GM19035 (cell line): Measurements from ENCODE around the gene TPH2.

Experiments used
- ATAC-seq: cut with Tn5 transposase; IDR thresholded peaks from one replicate; pipeline ENCODE4 v1.9.1; 2021; ENCODE audit not compliant: unreplicated experiment

The TPH2 gene

DNA sequence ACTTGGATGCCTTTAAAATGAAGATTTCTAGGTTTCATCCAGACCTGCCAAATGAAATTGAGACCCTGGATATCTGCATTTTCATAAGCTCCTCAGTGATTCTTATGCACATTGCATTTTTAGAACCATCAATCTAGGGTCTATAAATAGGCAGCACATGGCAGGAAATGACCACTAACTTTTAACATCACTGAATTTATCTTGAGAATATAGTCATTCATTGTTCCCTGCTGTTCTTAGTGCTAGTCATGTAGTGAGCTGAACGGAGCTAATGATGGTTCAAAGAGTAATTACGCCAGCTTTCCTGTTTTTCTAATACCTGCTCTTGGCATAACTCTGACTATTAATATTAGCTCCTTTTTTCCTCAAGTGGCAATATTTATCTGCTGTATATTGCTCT is 91.6 kb downstream of the TPH2 start:
- ATAC-seq: no peak

- no peak for ATAC-seq
These were observed 92.4 kb downstream of the TPH2 start for GRCh38 chr12:72031066-72031465.

DNA sequence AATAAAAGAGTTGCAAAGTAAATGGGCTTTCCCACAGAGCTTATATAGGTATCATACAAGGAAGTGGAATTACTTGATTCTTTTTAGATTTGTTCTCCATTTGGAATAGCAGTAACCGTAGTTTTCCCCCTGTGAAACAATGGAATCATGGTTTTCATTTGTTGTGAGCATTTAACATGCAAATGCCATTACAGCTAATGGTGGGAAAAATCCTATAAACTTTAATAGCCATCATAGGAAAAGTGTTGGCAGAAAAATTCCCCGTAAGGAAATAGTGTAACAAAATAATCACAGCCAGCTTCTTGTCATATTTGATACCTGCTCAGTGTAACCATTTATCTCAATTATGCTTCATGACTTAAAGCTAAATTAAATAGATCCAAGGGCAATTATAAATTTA is 95.3 kb downstream of the TPH2 start:
- no peak for ATAC-seq

- ATAC-seq: no peak
These were observed 97.0 kb downstream of the TPH2 start for GRCh38 chr12:72035625-72036024.

GRCh38 chr12:72036393-72036792 is 97.7 kb downstream of the TPH2 start:
- no peak for ATAC-seq

- ATAC-seq: no peak
These were observed 98.6 kb downstream of the TPH2 start for GRCh38 chr12:72037006-72037795.

- no peak for ATAC-seq
These were observed 103.2 kb downstream of the TPH2 start for GRCh38 chr12:72041811-72042210.

- ATAC-seq: no peak
These were observed 115.0 kb downstream of the TPH2 start for GRCh38 chr12:72053604-72054003.

DNA sequence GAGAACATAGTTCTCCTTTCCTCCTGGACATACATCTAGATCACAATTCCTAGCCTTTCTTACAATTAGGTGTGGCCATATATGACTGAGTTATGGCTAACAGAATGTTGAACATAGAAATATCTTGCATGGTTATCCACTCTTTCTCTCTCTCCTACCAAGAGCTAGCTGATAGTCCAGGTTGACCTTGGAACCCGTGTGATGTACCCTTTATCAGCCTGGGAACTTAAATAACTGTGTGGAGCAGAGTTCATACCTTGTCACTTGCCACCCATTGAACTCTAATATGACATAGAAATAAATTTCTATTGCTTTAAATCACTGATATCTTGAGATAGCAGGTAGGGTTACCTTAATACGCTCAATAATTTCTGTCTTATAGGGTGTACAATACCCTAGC is 115.9 kb downstream of the TPH2 start:
- ATAC-seq: no peak

GRCh38 chr12:72057330-72057914 is 118.8 kb downstream of the TPH2 start:
- no peak for ATAC-seq

DNA sequence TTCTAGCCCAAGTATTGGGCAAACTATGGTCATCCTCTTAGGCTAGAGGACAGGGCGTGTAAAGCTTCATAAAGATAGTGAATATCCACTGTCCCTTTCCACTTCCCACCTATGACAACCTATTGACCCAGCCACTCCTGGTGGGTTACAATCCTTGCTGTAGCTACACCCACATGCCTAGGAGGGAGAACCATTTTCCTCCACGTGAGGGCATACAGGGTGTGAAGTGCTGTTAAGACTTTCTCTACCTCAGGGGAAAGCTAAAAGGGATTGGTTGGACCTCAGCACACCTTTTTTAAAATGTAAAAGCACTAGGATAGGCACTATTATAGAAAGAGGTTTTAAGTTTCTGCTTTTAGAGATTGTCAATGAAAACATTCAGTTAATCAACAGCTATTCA is 124.4 kb downstream of the TPH2 start:
- no peak for ATAC-seq

DNA sequence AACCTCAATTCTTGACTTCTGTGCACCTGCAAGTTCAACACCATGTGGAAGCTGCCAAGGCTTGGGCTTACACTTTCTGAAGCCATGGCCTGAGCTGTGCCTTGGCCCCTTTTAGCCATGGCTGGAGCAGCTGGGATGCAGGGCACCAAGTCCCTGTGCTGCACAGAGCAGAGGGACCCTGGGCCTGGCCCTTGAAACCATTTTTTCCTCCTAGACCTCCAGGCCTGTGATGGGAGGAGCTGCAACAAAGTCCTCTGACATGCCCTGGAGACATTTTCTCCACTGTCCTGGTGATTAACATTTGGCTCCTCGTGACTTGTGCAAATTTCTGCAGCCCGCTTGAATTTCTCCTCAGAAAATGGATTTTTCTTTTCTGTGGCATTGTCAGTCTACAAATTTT is 132.4 kb downstream of the TPH2 start:
- no peak for ATAC-seq

DNA sequence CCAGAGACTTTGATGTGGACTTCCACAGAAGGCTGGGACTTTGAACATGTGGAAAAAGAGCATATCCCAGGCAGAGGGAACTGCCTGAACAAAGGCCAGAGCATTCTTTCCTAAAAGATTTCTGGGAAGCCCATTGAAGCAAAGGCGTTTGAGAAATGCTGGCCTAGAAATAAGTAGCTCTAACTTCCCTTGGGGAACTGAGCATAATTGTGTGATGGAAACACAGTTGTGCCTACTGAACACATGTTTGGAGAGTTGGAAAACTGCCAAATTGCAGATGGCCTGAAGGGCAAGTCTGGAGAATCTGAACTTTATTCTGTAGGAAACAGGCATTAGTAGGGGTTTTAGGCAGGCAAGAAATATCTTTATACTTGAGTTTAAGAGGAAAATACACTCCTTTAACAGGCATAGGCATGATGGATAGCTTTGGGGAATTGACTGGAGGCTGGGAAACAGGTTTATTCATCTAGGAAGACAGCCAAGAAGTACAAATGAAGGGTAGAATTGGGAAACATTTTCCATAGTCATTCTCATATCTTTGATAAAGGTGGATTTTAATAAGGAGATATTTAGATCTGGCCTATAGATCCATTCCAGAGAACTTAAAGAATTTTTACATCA is 134.1 kb downstream of the TPH2 start:
- ATAC-seq: no peak

GRCh38 chr12:72074065-72074464 is 135.4 kb downstream of the TPH2 start:
- ATAC-seq: no peak

- ATAC-seq: no peak
These were observed 136.3 kb downstream of the TPH2 start for GRCh38 chr12:72074956-72075355.

DNA sequence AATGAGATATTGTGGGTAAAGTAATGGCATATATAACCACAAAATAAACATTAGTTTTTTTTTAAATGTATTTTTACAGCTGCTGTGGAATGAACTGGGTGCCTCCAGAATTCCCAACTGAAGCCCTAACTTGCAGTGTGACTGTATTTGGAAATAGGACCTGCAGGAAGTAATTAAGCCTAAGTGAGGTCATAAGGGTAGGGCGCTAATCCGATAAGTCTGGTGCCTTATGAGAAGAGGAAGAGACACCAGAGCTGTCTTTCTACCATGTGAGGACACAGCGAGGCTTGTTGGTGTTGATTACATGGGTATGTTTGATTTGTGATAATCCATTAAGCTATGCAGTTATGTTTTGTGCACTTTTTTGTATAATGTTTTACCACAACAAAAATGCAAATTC is 136.8 kb downstream of the TPH2 start:
- no peak for ATAC-seq

GRCh38 chr12:72075891-72076557 is 137.4 kb downstream of the TPH2 start:
- ATAC-seq: no peak

- no peak for ATAC-seq
These were observed 137.9 kb downstream of the TPH2 start for GRCh38 chr12:72076558-72076915.

DNA sequence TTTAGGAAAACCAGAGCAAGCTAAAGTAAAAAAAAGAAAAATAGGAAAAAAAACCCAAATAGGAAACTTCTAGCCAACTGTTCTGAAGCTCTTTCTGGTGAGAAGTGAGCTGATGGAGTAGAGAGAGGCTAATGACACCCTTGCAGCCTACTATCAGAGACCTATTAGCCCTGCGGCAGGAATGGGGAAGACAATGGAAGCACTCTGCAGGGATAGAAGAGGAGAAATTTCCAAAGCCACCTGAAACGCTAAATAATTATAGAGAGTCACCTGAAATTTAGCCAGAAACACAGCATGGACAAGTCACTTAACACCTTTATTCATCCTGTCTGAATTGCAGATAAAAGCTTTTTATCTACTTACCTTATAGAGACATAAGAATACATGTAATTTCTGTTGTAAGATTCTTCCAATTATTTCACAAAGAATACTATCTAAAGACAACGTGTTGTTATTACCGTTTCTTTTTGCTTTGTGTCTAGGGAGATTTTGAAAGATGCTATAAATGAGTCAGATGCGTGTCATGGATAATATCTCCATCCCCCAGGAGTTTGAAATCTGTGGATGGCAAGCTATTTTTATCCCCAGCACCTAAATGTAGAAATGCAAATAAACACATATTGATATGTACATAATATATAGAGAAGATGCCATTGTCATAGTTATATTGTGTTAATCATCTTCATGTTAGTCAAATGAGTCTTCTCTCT is 138.6 kb downstream of the TPH2 start:
- no peak for ATAC-seq

- no peak for ATAC-seq
These were observed 143.1 kb downstream of the TPH2 start for GRCh38 chr12:72081777-72082176.
